Activated T-cell treated with anti-CD3 and anti-CD28 coated beads, Interleukin-2, amount 50 U/mL, for 48 hours (primary cell): ENCODE results near the gene C20orf144.
"Not testable (repeated sequence)": the region's sequence is repeated elsewhere in the genome, so short reads cannot be mapped to it uniquely, and the experiment has no call there.

Experiments used
- DNase-seq, 2 experiments: peaks; one replicate each; pipeline ENCODE4 v3.0.0-alpha.2; 2020

Gene C20orf144

GRCh38 chr20:33662172-33662571, at the start of gene C20orf144:
Gene C20orf144 (plus strand): TSS chr20:33662327. CDS start chr20:33662346, 19 bp downstream.
- no peak for DNase-seq

- no peak for DNase-seq
These were observed 40.3 kb upstream of the C20orf144 start for GRCh38 chr20:33621717-33622400.

GRCh38 chr20:33622705-33623365, 39.3 kb upstream of the C20orf144 start:
- no peak for DNase-seq

GRCh38 chr20:33624399-33624798, 37.7 kb upstream of the C20orf144 start:
- no peak for DNase-seq

- no peak for DNase-seq
These were observed 35.9 kb upstream of the C20orf144 start for GRCh38 chr20:33626190-33626589.

GRCh38 chr20:33627577-33628216, 34.4 kb upstream of the C20orf144 start:
- no peak for DNase-seq

GRCh38 chr20:33629533-33629932, 32.6 kb upstream of the C20orf144 start:
- no peak for DNase-seq

- no peak for DNase-seq
These were observed 32.1 kb upstream of the C20orf144 start for GRCh38 chr20:33629979-33630378.

GRCh38 chr20:33630507-33630906, 31.6 kb upstream of the C20orf144 start:
- no peak for DNase-seq

- DNase-seq = not testable (repeated sequence)
These were observed 30.2 kb upstream of the C20orf144 start for GRCh38 chr20:33631910-33632309.

GRCh38 chr20:33635341-33635740, 26.8 kb upstream of the C20orf144 start:
- no peak for DNase-seq

GRCh38 chr20:33636776-33637175, 25.4 kb upstream of the C20orf144 start:
- DNase-seq = no peak

- DNase-seq = no peak
These were observed 21.8 kb upstream of the C20orf144 start for GRCh38 chr20:33640287-33640686.

- DNase-seq = no peak
These were observed 17.6 kb upstream of the C20orf144 start for GRCh38 chr20:33644313-33645071.

- DNase-seq = no peak
These were observed 17.1 kb upstream of the C20orf144 start for GRCh38 chr20:33645072-33645358.

- DNase-seq = no peak
These were observed 16.7 kb upstream of the C20orf144 start for GRCh38 chr20:33645396-33645795.

GRCh38 chr20:33646191-33646590, 15.9 kb upstream of the C20orf144 start:
- DNase-seq = no peak

- DNase-seq = peak in 1 of 2 experiments; percentile 13
These were observed 15.0 kb upstream of the C20orf144 start for GRCh38 chr20:33646959-33647602.

GRCh38 chr20:33647603-33648395, 14.3 kb upstream of the C20orf144 start:
- no peak for DNase-seq

- peak in 1 of 2 experiments; percentile 18 for DNase-seq
These were observed 13.6 kb upstream of the C20orf144 start for GRCh38 chr20:33648396-33649004.

GRCh38 chr20:33649201-33649681, 12.9 kb upstream of the C20orf144 start:
- DNase-seq = no peak
